Measurements from ENCODE around the gene FMOD.

Gene FMOD

GRCh38 chr1:203351037-203351625, at the start of gene FMOD:
Gene FMOD, minus strand, starts transcription at chr1:203351122. Its CDS starts 2,852 bp downstream, at chr1:203348270.
- H3K27ac ChIP-seq: no peak within 1 kb of the TSS
- TF ChIP-seq CTCF (conservative IDR thresholded peaks at IDR 0.05) (no peak), ZFX (IDR thresholded peaks at IDR 0.05) (no peak)

- H3K27ac ChIP-seq: 0 out of 2 replicates have a peak overlapping the region, but pooled peaks have one; percentile 0
- TF ChIP-seq CTCF (conservative IDR thresholded peaks at IDR 0.05): no peak
- TF ChIP-seq ZFX (IDR thresholded peaks at IDR 0.05): no peak
Measured at GRCh38 chr1:203396595-203397194, 45.8 kb upstream of the FMOD start.

- TF ChIP-seq CTCF (conservative IDR thresholded peaks at IDR 0.05) (no peak), ZFX (IDR thresholded peaks at IDR 0.05) (no peak)
- H3K27ac ChIP-seq: no peak overlapping the region
Measured at GRCh38 chr1:203395751-203396150, 44.8 kb upstream of the FMOD start.

GRCh38 chr1:203390298-203390697, 39.4 kb upstream of the FMOD start:
- TF ChIP-seq CTCF (conservative IDR thresholded peaks at IDR 0.05) (no peak), ZFX (IDR thresholded peaks at IDR 0.05) (no peak)
- H3K27ac ChIP-seq: no peak overlapping the region

- TF ChIP-seq ZFX (IDR thresholded peaks at IDR 0.05): no peak
- TF ChIP-seq CTCF (conservative IDR thresholded peaks at IDR 0.05): no peak
- no peak overlapping the region for H3K27ac ChIP-seq
Measured at GRCh38 chr1:203388683-203389082, 37.8 kb upstream of the FMOD start.

GRCh38 chr1:203382026-203382425, 31.1 kb upstream of the FMOD start:
- no peak overlapping the region for H3K27ac ChIP-seq
- TF ChIP-seq CTCF (conservative IDR thresholded peaks at IDR 0.05) (no peak), ZFX (IDR thresholded peaks at IDR 0.05) (no peak)

GRCh38 chr1:203381151-203381751, 30.3 kb upstream of the FMOD start:
- no peak for TF ChIP-seq CTCF (conservative IDR thresholded peaks at IDR 0.05)
- no peak for TF ChIP-seq ZFX (IDR thresholded peaks at IDR 0.05)
- H3K27ac ChIP-seq: no peak overlapping the region
